ENCODE data around the gene CCT8L2. TPM values are rescaled to one million over a fixed set of nuclear protein-coding genes. Genes with fewer than 3 reads are reported as not detected.
"Not testable (repeated sequence)": the region's sequence is repeated elsewhere in the genome, so short reads cannot be mapped to it uniquely, and the experiment has no call there.

Gene CCT8L2
- total RNA-seq, 1 donor from 2014 or later = not detected

DNA sequence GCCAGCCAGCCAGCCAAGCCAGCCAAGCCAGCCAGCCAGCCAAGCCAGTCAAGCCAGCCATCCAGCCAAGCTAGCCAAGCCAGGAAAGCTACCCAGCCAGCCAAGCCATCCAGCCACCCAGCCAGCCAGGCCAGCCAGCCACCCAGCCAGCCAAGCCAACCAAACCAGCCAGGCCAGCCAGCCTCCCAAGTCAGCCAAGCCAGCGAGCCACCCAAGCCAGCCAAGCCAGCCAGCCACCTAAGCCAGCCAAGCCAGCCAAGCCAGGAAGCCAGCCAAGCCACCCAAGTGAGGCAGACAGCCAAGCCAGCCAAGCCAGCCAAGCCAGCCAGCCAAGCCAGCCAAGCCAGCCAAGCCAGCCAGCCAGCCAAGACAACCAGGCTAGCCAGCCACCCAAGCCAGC is 32.6 kb downstream of the CCT8L2 start:
- intact Hi-C loops (cut with micrococcal nuclease) = not testable (repeated sequence)

DNA sequence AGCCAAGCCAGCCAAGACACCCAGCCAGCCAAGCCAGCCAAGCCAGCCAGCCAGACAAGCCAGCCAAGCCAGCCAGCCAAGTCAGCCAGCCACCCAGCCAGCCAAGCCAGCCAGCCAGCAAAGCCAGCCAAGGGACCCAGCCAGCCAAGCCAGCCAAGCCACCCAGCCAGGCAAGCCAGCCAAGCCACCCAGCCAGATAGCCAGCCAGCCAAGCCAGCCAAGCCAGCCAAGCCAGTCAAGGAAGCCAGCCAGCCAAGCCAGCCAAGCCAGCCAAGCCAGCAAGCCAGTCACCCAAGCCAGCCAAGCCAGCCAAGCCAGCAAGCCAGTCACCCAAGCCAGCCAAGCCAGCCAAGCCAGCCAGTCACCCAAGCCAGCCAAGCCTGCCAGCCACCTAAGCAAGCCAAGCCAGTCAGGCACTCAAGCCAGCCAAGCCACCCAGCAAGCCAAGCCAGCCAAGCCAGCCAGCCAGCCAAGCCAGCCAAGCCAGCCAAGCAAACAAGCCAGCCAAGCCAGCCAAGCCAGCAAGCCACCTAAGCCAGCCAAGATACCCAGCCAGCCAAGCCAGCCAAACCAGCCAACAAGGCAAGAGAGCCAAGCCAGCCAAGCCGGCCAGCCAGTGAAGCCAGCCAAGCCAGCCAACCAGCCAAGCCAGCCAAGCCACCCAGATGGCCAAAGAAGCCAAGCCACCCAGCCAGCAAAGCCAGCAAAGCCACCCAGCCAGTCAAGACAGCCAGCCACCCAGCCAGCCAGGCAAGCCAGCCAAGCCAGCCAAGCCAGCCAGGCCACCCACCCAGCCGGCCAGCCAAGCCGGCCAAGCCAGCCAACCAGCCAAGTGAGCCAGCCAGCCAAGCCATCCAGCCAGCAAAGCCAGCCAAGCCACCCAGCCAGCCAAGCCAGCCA is 33.3 kb downstream of the CCT8L2 start:
- intact Hi-C loops (cut with micrococcal nuclease) = no loop called here

DNA sequence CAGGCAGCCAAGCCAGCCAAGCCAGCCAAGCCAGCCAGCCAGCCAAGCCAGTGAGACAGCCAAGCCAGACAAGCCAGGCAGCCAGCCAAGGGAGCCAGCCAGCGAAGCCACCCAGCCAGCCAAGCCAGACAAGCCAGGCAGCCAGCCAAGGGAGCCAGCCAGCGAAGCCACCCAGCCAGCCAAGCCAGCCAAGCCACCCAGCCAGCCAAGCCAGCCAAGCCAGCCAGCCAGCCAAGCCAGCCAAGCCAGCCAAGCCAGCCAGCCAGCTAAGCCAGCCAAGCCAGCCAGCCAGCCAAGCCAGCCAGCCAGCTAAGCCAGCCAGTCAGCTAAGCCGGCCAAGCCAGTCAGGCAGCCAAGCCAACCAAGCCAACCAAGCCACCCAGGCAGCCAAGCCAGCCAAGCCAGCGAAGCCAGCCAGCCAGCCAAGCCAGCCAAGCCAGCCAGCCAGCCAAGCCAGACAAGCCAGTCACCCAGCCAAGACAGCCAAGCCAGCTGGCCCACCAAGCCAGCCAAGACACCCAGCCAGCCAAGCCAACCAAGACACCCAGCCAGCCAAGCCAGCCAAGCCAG is 34.1 kb downstream of the CCT8L2 start:
- intact Hi-C loops (cut with micrococcal nuclease) = not testable (repeated sequence)

GRCh38 chr22:16557511-16557910 is 35.1 kb downstream of the CCT8L2 start:
- intact Hi-C loops (cut with micrococcal nuclease) = not testable (repeated sequence)

GRCh38 chr22:16555077-16555994 is 37.3 kb downstream of the CCT8L2 start:
- intact Hi-C loops (cut with micrococcal nuclease) = not testable (repeated sequence)

DNA sequence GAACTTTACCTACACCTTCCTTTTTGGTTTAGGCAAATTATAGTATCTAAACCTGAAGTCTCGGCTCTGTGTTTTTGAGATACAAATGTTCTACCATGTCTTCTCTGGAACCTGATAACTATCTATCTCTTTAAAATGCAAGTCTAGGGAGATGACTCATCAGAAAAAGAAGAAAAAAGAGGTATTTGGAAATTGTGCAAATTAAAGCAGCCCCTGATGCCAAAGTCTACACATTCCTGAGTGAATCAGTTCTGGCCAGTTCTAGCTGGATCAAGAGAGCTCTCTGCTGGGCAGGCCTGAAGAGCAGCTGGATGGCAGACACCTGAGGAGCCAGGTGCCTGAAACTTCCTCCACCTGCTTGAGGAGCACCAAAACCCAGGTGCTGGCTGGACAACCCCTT is 49.3 kb downstream of the CCT8L2 start:
- intact Hi-C loops (cut with micrococcal nuclease) = not testable (repeated sequence)

Other genes with a start within 250 kb of the CCT8L2 start
- gene XKR3, start 232.6 kb upstream of the CCT8L2 start, total RNA-seq = not detected in 2 replicates

Measured in T-helper 1 cell treated with Interleukin-12 subunit alpha and Interleukin-12 subunit beta and Interleukin-4 antibody, amounts not matched to agents 30 ng/mL and 1 ng/mL, for 36 hours (primary cell).